Measurements from ENCODE around the gene KAZN. TPM values are rescaled to one million over a fixed set of nuclear protein-coding genes. Genes with fewer than 3 reads are reported as not detected.

The KAZN gene
- total and polyA plus RNA-seq, 2 of the 8 experiments (the other 6 are each of a cell fraction or from before 2014, with no cell fraction given): 3.7 to 11.8 TPM

DNA sequence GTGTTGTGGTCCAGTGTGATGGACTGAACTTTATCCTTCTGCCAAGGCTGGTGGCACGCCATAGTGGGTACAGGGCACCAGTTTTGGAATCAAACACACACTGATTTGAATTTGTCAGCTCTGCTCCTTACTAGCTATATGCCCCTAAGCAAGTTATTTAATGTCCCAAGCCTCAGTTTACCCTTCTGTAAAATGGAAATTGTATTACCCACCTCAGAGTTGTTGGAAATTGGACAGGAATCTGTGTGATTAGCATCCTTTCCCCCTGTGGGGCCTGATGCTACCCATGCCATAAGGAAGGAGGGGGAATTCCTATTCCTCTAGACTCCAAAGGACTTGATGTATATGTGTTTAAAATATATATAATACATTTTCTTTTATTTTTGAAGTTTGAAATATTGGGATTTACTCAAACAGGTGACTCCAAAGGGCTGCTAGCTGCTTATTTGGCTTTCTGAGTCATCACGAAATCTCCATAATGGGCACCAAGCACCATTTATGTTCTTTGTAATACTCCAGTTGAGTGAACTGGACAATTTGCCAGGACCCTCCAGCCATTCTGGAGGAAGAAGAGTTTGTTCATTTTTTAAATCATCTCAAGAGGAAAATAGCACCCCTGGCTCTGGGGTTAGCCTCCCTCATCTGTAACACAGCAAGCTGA, 330.5 kb downstream of the KAZN start:
- Histone ChIP-seq H2BK120ac (replicated peaks; ENCODE audit: low read depth, low read length) (no peak overlapping the region), H3K18ac (ENCODE audit: extremely low read depth, low read length) (no peak overlapping the region), H2BK15ac (ENCODE audit: low read length) (no peak overlapping the region), H3K79me2 (ENCODE audit: control insufficient read depth in 1 of 2, insufficient read depth in 2 of 2, low read length in 2 of 2) (no peaks in the 10 kb centered on the region; a peak in 1 of 4 replicates), H2AK5ac (ENCODE audit: low read depth, low read length) (0 out of 2 replicates have a peak overlapping the region, but pooled peaks have one; percentile 39), H4K8ac (ENCODE audit: extremely low read depth, insufficient read depth, low read length) (no peak overlapping the region), H3K79me1 (ENCODE audit: low read depth, low read length) (no peaks in the 10 kb centered on the region), H3K23me2 (ENCODE audit: low read depth, low read length) (peaks cover 3% of the 10 kb centered on the region; the same call in 1 of the 2 replicates), H3K56ac (replicated peaks; ENCODE audit: insufficient read length, low read depth, low read length) (no peak overlapping the region), H3K4ac (replicated peaks; ENCODE audit: insufficient read length, low read depth, low read length) (no peak overlapping the region), H3K4me1 (replicated peaks in 1 of 4; ENCODE audit: control insufficient read depth in 3 of 4, insufficient read depth in 4 of 4, low read length in 3 of 4) (peaks cover 2 to 4% (median 3%) of the 10 kb centered on the region in 4 experiments; a peak in 6 of 7 replicates), H3K36me3 (ENCODE audit: control insufficient read depth in 2 of 4, insufficient read depth in 4 of 4, low read length in 3 of 4) (no peaks in the 10 kb centered on the region), H3K23ac (ENCODE audit: insufficient read length) (no peak overlapping the region), H3K9me3 (ENCODE audit: insufficient read depth in 2 of 2, low read depth in 1 of 2, low read length in 1 of 2) (no peaks in the 10 kb centered on the region), H2BK5ac (ENCODE audit: low read depth, low read length) (no peak overlapping the region), H3K4me3 (ENCODE audit: extremely low read depth in 1 of 4, insufficient read depth in 2 of 4, low read depth in 3 of 4, low read length in 4 of 4) (no peak overlapping the region), H3K27me3 (replicated peaks in 1 of 4; ENCODE audit: control insufficient read depth in 3 of 4, extremely low read depth in 1 of 4, insufficient read depth in 3 of 4, low read length in 3 of 4) (peaks cover 4 to 27% (median 21%) of the 10 kb centered on the region in 4 experiments), H3K27ac (ENCODE audit: low read depth, low read length) (no peak overlapping the region), H4K20me1 (replicated peaks in 1 of 2; ENCODE audit: control insufficient read depth in 1 of 2, insufficient read depth in 2 of 2, low read length in 2 of 2) (peaks cover 8 to 13% of the 10 kb centered on the region in 2 experiments), H4K91ac (replicated peaks; ENCODE audit: insufficient read length, low read length) (no peak overlapping the region), H2BK12ac (ENCODE audit: low read depth, low read length) (no peak overlapping the region), H2AFZ (ENCODE audit: low read length) (no peak overlapping the region), H3K14ac (ENCODE audit: insufficient read length) (no peak overlapping the region), H4K5ac (ENCODE audit: insufficient read length, low read depth, low read length) (no peak overlapping the region), H3K4me2 (ENCODE audit: insufficient read depth in 1 of 2, low read depth in 2 of 2, low read length in 2 of 2) (no peak overlapping the region), H2BK20ac (ENCODE audit: low read length) (no peak overlapping the region), H3K9ac (replicated peaks in 1 of 4; ENCODE audit: extremely low read depth in 1 of 4, low read depth in 3 of 4, low read length in 3 of 4) (no peak overlapping the region)
- no peak for DNase-seq (ENCODE audit: low read depth in 1 of 2, low spot score in 2 of 2)
- ChIA-PET POLR2A (ENCODE audit: partially characterized antibody) (interaction anchor here (1.0 kb wide), 1 partner anchor 33 kb away, joined by 3 read pairs; no protein-coding TSS in a partner anchor), CTCF (ENCODE audit: partially characterized antibody) (interaction anchor here (1.0 kb wide), 2 partner anchors 11 to 98 kb away, joined by 3 to 4 read pairs; no protein-coding TSS in a partner anchor)
- FAIRE-seq: no peak
- 90% methylated on average over 2 of the region's 2 CpGs; no CpG with 5 or more reads in 1 of the 2 experiments for WGBS, 2 experiments (ENCODE audit: extremely low coverage in 1 of 2, insufficient coverage in 1 of 2, insufficient read length in 1 of 2, insufficient replicate concordance in 2 of 2, low coverage in 1 of 2, low lambda C conversion rate in 2 of 2, missing lambda C conversion rate in 1 of 2)
- no peak for TF ChIP-seq KDM4A (IDR thresholded peaks at IDR 0.05; ENCODE audit: low read depth, low read length, severe bottlenecking)
- TF ChIP-seq JUND (IDR thresholded peaks at IDR 0.05; ENCODE audit: low read length): no peak
- TF ChIP-seq TAF7 (optimal IDR thresholded peaks at IDR 0.05; ENCODE audit: borderline replicate concordance, low read depth, low read length): no peak
- TF ChIP-seq PHF8 (conservative IDR thresholded peaks at IDR 0.05; ENCODE audit: low read depth, low read length): no peak
- no peak for TF ChIP-seq USF2 (IDR thresholded peaks at IDR 0.05; ENCODE audit: low read length)
- no peak for TF ChIP-seq GABPA (IDR thresholded peaks at IDR 0.05; ENCODE audit: borderline replicate concordance, insufficient read depth, low read length)
- TF ChIP-seq BRCA1 (IDR thresholded peaks at IDR 0.05; ENCODE audit: low read depth, low read length): no peak
- TF ChIP-seq EGR1 (IDR thresholded peaks at IDR 0.05; ENCODE audit: borderline replicate concordance, low read depth, low read length): no peak
- TF ChIP-seq SRF (IDR thresholded peaks at IDR 0.05; ENCODE audit: low read depth, low read length): no peak
